IMR-90 (cell line): ENCODE measurements around the gene FOXL1.

Source experiments
- BHLHE40 ChIP-seq: fragments of 150-350 bp; IDR thresholded peaks from 2 replicates; pipeline ENCODE4 v1.6.1; 2016; ENCODE audit warnings: mild to moderate bottlenecking, low read depth, low read length
- FOS ChIP-seq: fragments of 150-350 bp; IDR thresholded peaks from 2 replicates; pipeline ENCODE4 v1.6.1; 2016; ENCODE audit warnings: low read depth, low read length
- MAFK ChIP-seq: IDR thresholded peaks from 2 replicates; pipeline ENCODE4 v1.6.1; 2012; ENCODE audit warnings: low read depth, low read length, improper control_type of control experiment
- MXI1 ChIP-seq: IDR thresholded peaks from 2 replicates; pipeline ENCODE4 v1.6.1; 2012; ENCODE audit warnings: low read depth, mild to moderate bottlenecking, low read length, moderate library complexity, borderline replicate concordance
- NFE2L2 ChIP-seq: fragments of 150-350 bp; IDR thresholded peaks from 2 replicates; pipeline ENCODE4 v1.6.1; 2016; ENCODE audit warnings: low read depth, mild to moderate bottlenecking, low read length
- POLR2A ChIP-seq: IDR thresholded peaks from 2 replicates; pipeline ENCODE4 v1.6.1; 2012; ENCODE audit warnings: mild to moderate bottlenecking, low read depth, low read length
- RCOR1 ChIP-seq: IDR thresholded peaks from 2 replicates; pipeline ENCODE4 v1.6.1; 2012; ENCODE audit warnings: mild to moderate bottlenecking, low read length, improper control_type of control experiment; ENCODE audit not compliant: insufficient replicate concordance
- RFX5 ChIP-seq: IDR thresholded peaks from 2 replicates; pipeline ENCODE4 v1.8.0; 2012; ENCODE audit warnings: low read depth, mild to moderate bottlenecking, low read length, moderate library complexity
- SMC3 ChIP-seq: fragments of 150-350 bp; IDR thresholded peaks from 2 replicates; pipeline ENCODE4 v1.6.1; 2016; ENCODE audit warnings: low read depth, mild to moderate bottlenecking, antibody characterized with exemption, low read length, moderate library complexity
- TF ChIP-seq, protein P1 (sequence below): conservative IDR thresholded peaks from 2 replicates; pipeline ENCODE4 v1.5.1; 2012; ENCODE audit warnings: mild to moderate bottlenecking, low read depth, low read length, improper control_type of control experiment
- TF ChIP-seq, protein P2 (sequence below): fragments of 150-350 bp; IDR thresholded peaks from 2 replicates; pipeline ENCODE4 v1.6.1; 2017; ENCODE audit warnings: mild to moderate bottlenecking, antibody characterized with exemption, low read length, low read depth

DNA sequence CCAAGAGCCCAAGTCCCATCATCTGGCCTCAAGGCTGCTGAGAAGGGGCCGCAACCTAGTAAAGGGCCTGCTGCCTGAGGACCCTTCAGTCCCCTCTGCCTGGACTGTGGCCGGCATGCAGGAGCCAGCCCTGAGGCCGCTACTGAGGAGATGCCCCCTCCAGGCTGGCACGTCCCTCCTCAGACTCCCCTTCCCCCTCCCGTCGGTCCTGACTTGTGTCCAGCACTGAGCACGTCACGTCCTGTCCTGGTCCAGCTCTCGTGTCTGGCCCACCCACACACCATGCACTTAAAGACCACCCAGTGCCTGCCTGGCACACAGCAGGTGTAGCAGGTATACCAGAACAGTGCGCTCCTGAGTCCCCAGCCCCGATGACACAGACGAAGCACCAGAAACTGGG, 32.9 kb upstream of the FOXL1 start:
- TF ChIP-seq, protein P1, sequence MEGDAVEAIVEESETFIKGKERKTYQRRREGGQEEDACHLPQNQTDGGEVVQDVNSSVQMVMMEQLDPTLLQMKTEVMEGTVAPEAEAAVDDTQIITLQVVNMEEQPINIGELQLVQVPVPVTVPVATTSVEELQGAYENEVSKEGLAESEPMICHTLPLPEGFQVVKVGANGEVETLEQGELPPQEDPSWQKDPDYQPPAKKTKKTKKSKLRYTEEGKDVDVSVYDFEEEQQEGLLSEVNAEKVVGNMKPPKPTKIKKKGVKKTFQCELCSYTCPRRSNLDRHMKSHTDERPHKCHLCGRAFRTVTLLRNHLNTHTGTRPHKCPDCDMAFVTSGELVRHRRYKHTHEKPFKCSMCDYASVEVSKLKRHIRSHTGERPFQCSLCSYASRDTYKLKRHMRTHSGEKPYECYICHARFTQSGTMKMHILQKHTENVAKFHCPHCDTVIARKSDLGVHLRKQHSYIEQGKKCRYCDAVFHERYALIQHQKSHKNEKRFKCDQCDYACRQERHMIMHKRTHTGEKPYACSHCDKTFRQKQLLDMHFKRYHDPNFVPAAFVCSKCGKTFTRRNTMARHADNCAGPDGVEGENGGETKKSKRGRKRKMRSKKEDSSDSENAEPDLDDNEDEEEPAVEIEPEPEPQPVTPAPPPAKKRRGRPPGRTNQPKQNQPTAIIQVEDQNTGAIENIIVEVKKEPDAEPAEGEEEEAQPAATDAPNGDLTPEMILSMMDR: no peak
- TF ChIP-seq SMC3: no peak
- TF ChIP-seq RFX5: no peak
- TF ChIP-seq BHLHE40: no peak
- no peak for TF ChIP-seq MAFK
- TF ChIP-seq POLR2A: no peak
- TF ChIP-seq MXI1: no peak
- TF ChIP-seq, protein P2, sequence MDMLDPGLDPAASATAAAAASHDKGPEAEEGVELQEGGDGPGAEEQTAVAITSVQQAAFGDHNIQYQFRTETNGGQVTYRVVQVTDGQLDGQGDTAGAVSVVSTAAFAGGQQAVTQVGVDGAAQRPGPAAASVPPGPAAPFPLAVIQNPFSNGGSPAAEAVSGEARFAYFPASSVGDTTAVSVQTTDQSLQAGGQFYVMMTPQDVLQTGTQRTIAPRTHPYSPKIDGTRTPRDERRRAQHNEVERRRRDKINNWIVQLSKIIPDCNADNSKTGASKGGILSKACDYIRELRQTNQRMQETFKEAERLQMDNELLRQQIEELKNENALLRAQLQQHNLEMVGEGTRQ: no peak
- no peak for TF ChIP-seq RCOR1
- TF ChIP-seq NFE2L2: no peak
- TF ChIP-seq FOS: no peak
